A673 (cell line): ENCODE measurements around the gene GLDN. TPM values are rescaled to one million over a fixed set of nuclear protein-coding genes. Genes with fewer than 3 reads are reported as not detected.

Experiments used
- BruUV-seq: library from RNA; stranded (reverse); fragments of 400-500 nt; replicated peaks from 2 replicates; lab custom pipeline; 2021; lab: Mats Ljungman, UMichigan
- CTCF ChIA-PET: fragments of 300-600 bp; sonication (Branson Sonifier 250); formaldehyde crosslinking; loops from one replicate; lab custom pipeline; 2022; ENCODE audit warnings: antibody characterized with exemption; lab: Charles Lee
- POLR2A ChIA-PET: fragments of 300-600 bp; sonication (Branson Sonifier 250); formaldehyde crosslinking; loops from one replicate; lab custom pipeline; 2022; ENCODE audit warnings: antibody characterized with exemption; ENCODE audit not compliant: low non-redundant PET; lab: Charles Lee
- DNase-seq: peaks from one replicate; pipeline ENCODE4 v3.0.0-alpha.2; 2015; ENCODE audit warnings: low spot score
- H3K27ac ChIP-seq: fragments of 200-600 bp; sonication (generic); 2 replicates; pipeline ENCODE4 v1.5.1; 2016; ENCODE audit warnings: mixed run types, low read depth, mild to moderate bottlenecking, mixed read lengths, antibody characterized with exemption, low read length; ENCODE audit not compliant: poor library complexity, severe bottlenecking
- H3K27me3 ChIP-seq: fragments of 200-600 bp; sonication (generic); replicated peaks from 2 replicates; pipeline ENCODE4 v1.6.1; 2017; ENCODE audit warnings: mixed run types, low read depth, mild to moderate bottlenecking, mixed read lengths, antibody characterized with exemption, low read length; ENCODE audit not compliant: insufficient read depth, poor library complexity
- H3K36me3 ChIP-seq: fragments of 200-600 bp; sonication (generic); 2 replicates; pipeline ENCODE4 v1.6.1; 2016; ENCODE audit warnings: mixed run types, mild to moderate bottlenecking, mixed read lengths, antibody characterized with exemption, low read length; ENCODE audit not compliant: insufficient read depth, poor library complexity, severe bottlenecking
- H3K4me1 ChIP-seq: fragments of 200-600 bp; sonication (generic); 2 replicates; pipeline ENCODE4 v1.6.1; 2017; ENCODE audit warnings: mixed run types, mild to moderate bottlenecking, mixed read lengths, antibody characterized with exemption, low read length; ENCODE audit not compliant: insufficient read depth, poor library complexity, severe bottlenecking
- H3K4me3 ChIP-seq: fragments of 200-600 bp; sonication (generic); 2 replicates; pipeline ENCODE4 v1.5.1; 2016; ENCODE audit warnings: low read depth, mixed run types, mild to moderate bottlenecking, mixed read lengths, low read length; ENCODE audit not compliant: poor library complexity, severe bottlenecking
- H3K9me3 ChIP-seq: fragments of 200-600 bp; sonication (generic); 2 replicates; pipeline ENCODE4 v1.6.1; 2016; ENCODE audit warnings: mixed run types, low read depth, mild to moderate bottlenecking, mixed read lengths, antibody characterized with exemption, low read length; ENCODE audit not compliant: poor library complexity, severe bottlenecking
- CTCF ChIP-seq: fragments of 300-800, 200-600 bp; sonication (generic); conservative IDR thresholded peaks from 2 replicates; pipeline ENCODE4 v1.5.1; 2017; ENCODE audit warnings: low read depth, mild to moderate bottlenecking, antibody characterized with exemption, low read length, moderate library complexity, mixed read lengths
- EZH2 ChIP-seq: fragments of 200-600 bp; sonication (generic); IDR thresholded peaks from 2 replicates; pipeline ENCODE4 v1.6.1; 2017; ENCODE audit warnings: borderline replicate concordance, low read depth, mild to moderate bottlenecking, mixed read lengths, antibody characterized with exemption, low read length; ENCODE audit not compliant: poor library complexity, severe bottlenecking
- intact Hi-C: fragments of 100-400 bp; cut with micrococcal nuclease; formaldehyde crosslinking; loops from one replicate; pipeline ENCODE4 v1.10.0; 2022; ENCODE audit not compliant: unreplicated experiment
- total RNA-seq: library from RNA; stranded (reverse); gene quantifications from 2 replicates; pipeline ENCODE4 v1.2.3, GENCODE V29; 2021

GLDN gene
- total RNA-seq, 1 experiment from 2014 or later: not detected

DNA sequence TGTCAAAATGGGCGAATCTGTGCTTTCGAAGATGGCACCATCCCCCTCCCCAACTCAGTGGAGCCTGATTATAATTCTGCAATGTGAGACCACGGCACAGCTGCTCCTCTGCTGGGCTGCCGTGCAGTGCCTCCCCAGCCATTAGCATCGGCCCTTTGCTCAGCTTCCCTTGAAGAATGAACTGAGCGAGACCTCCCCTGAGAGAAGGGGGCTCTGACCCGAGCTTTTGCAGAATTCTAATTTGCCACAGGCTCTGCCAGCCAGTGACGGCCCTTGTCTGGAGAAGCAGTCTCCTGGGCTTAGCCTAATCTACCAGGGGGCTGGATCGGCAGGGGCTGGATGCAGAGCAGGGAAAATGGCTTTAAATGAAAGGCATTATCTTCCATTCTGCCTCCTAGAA lies 57.2 kb downstream of the GLDN start:
- DNase-seq: no peak
- TF ChIP-seq EZH2 (no peak), CTCF (no peak)
- no peaks in the 10 kb centered on the region for H3K4me1 ChIP-seq
- no peaks in the 10 kb centered on the region for H3K9me3 ChIP-seq
- no peak overlapping the region for H3K27ac ChIP-seq
- no TSS peak for BruUV-seq
- ChIA-PET POLR2A (no interaction called here), CTCF (interaction anchor here (0.7 kb wide), 1 partner anchor 374 kb away, joined by 3 read pairs; no protein-coding TSS in a partner anchor)
- intact Hi-C loops: no loop called here
- H3K4me3 ChIP-seq: no peak overlapping the region
- H3K36me3 ChIP-seq: no peaks in the 10 kb centered on the region
- H3K27me3 ChIP-seq: peaks cover 3% of the 10 kb centered on the region

DNA sequence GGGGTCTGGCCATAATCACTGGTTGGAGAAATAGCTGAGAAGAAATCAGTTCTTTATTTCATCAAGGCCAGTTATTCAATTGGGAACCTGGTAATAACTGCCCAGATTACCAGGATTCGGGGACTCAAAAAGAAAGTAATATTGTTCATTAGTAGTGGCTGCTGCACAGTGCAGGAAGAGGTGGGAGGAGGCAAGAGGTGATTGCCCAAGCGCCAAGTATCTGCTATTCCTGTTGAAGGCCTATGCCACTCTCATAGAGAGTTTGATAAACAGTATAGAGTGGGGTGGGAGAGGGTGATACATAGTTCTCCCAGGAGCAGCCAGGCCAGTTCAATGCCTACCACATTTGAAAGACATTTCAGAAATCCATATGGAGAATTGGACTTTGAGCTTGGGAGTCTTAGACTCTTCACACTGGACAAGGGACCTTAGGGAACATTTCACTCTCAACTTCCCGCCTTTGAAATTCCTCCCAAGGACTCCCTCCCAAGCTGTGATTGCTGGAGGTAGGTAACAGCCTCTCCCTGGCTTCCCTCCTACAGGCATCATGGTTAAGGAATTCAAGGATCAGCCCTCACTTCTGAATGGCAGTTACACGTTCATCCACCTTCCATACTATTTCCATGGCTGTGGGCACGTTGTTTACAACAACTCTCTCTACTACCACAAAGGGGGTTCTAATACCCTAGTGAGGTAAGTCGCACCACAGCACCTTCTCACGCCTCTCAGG lies 59.8 kb downstream of the GLDN start:
- TF ChIP-seq EZH2 (no peak), CTCF (no peak)
- DNase-seq: no peak
- peaks cover 3% of the 10 kb centered on the region for H3K27me3 ChIP-seq
- intact Hi-C loops: loop anchor here (5.0 kb wide), 3 partner anchors 119 to 239 kb away; no protein-coding TSS in a partner anchor
- H3K4me1 ChIP-seq: no peaks in the 10 kb centered on the region
- no TSS peak for BruUV-seq
- H3K4me3 ChIP-seq: no peak overlapping the region
- ChIA-PET CTCF (interaction anchor here (0.5 to 2.2 kb wide), 10 partner anchors 11 to 333 kb away, joined by 3 to 21 read pairs (median 3); no protein-coding TSS in a partner anchor), POLR2A (no interaction called here)
- no peaks in the 10 kb centered on the region for H3K9me3 ChIP-seq
- H3K27ac ChIP-seq: no peak overlapping the region
- no peaks in the 10 kb centered on the region for H3K36me3 ChIP-seq

GRCh38 chr15:51401872-51402517 lies 60.5 kb downstream of the GLDN start:
- H3K4me3 ChIP-seq: no peak overlapping the region
- DNase-seq: peak; percentile 56
- BruUV-seq: no TSS peak
- no peaks in the 10 kb centered on the region for H3K4me1 ChIP-seq
- ChIA-PET CTCF (interaction anchor here (0.5 to 2.2 kb wide), 10 partner anchors 10 to 334 kb away, joined by 3 to 21 read pairs (median 3); no protein-coding TSS in a partner anchor), POLR2A (no interaction called here)
- H3K36me3 ChIP-seq: no peaks in the 10 kb centered on the region
- peaks cover 3% of the 10 kb centered on the region for H3K27me3 ChIP-seq
- no peaks in the 10 kb centered on the region for H3K9me3 ChIP-seq
- no peak overlapping the region for H3K27ac ChIP-seq
- TF ChIP-seq EZH2 (no peak), CTCF (peak; percentile 86)
- intact Hi-C loops: loop anchor here (5.0 kb wide), 3 partner anchors 120 to 240 kb away; no protein-coding TSS in a partner anchor
